Loucy (cell line): Measurements from ENCODE around the gene OVOL2.
A peak's percentile ranks its signal among the peaks of the same experiment; 100 is the strongest.

ENCODE experiments used
- H2AFZ ChIP-seq: fragments of 200-600 bp; sonication (generic); 2 replicates; pipeline ENCODE4 v1.6.0; 2016; ENCODE audit warnings: antibody characterized with exemption, mild to moderate bottlenecking, low read length, moderate library complexity
- H3F3A ChIP-seq: fragments of 200-600 bp; 2 replicates; pipeline ENCODE4 v1.6.0; 2016; ENCODE audit warnings: antibody characterized with exemption, low read depth, mild to moderate bottlenecking
- H3K27me3 ChIP-seq: fragments of 200-600 bp; sonication (generic); 2 replicates; pipeline ENCODE4 v1.6.1; 2014; ENCODE audit warnings: low read length, mild to moderate bottlenecking; ENCODE audit not compliant: insufficient read depth, poor library complexity, severe bottlenecking
- H3K36me3 ChIP-seq: fragments of 200-600 bp; sonication (generic); 2 replicates; pipeline ENCODE4 v1.6.1; 2016; ENCODE audit warnings: low read length; ENCODE audit not compliant: insufficient read depth
- H3K4me1 ChIP-seq: fragments of 200-600 bp; sonication (generic); 2 replicates; pipeline ENCODE4 v1.5.1; 2014; ENCODE audit warnings: low read length, mild to moderate bottlenecking; ENCODE audit not compliant: insufficient read depth, poor library complexity, severe bottlenecking
- H3K4me2 ChIP-seq: fragments of 200-600 bp; sonication (generic); 2 replicates; pipeline ENCODE4 v1.6.0; 2014; ENCODE audit warnings: antibody characterized with exemption, low read length, low read depth, mild to moderate bottlenecking; ENCODE audit not compliant: poor library complexity, severe bottlenecking
- H3K4me3 ChIP-seq: fragments of 200-600 bp; sonication (generic); 2 replicates; pipeline ENCODE4 v1.5.1; 2014; ENCODE audit warnings: low read length, mild to moderate bottlenecking, mixed read lengths; ENCODE audit not compliant: poor library complexity, severe bottlenecking
- H3K79me2 ChIP-seq: fragments of 200-600 bp; sonication (generic); 2 replicates; pipeline ENCODE4 v1.6.1; 2014; ENCODE audit warnings: low read length; ENCODE audit not compliant: insufficient read depth
- H3K9ac ChIP-seq: fragments of 200-600 bp; sonication (generic); 2 replicates; pipeline ENCODE4 v1.6.0; 2014; ENCODE audit warnings: mild to moderate bottlenecking, low read depth, low read length, moderate library complexity; ENCODE audit not compliant: poor library complexity, severe bottlenecking
- H3K9me2 ChIP-seq: fragments of 200-600 bp; sonication (generic); replicated peaks from 2 replicates; pipeline ENCODE4 v1.6.1; 2016; ENCODE audit warnings: low read depth, low read length, mixed read lengths
- H3K9me3 ChIP-seq: fragments of 200-600 bp; sonication (generic); 2 replicates; pipeline ENCODE4 v1.6.1; 2014; ENCODE audit warnings: mild to moderate bottlenecking, antibody characterized with exemption, low read length, low read depth; ENCODE audit not compliant: insufficient read depth
- H4K20me1 ChIP-seq: fragments of 200-600 bp; sonication (generic); 2 replicates; pipeline ENCODE4 v1.6.0; 2014; ENCODE audit warnings: antibody characterized with exemption, low read length, mild to moderate bottlenecking; ENCODE audit not compliant: insufficient read depth, poor library complexity, severe bottlenecking
- EZH2phosphoT487 ChIP-seq: fragments of 200-600 bp; IDR thresholded peaks from 2 replicates; pipeline ENCODE4 v1.6.1; 2018; ENCODE audit warnings: antibody characterized with exemption, mild to moderate bottlenecking, moderate library complexity, borderline replicate concordance
- TF ChIP-seq, protein P1 (sequence below): fragments of 200-600 bp; sonication (generic); conservative IDR thresholded peaks from 2 replicates; pipeline ENCODE4 v1.5.1; 2014; ENCODE audit warnings: mild to moderate bottlenecking, antibody characterized with exemption, low read length

Gene OVOL2

DNA sequence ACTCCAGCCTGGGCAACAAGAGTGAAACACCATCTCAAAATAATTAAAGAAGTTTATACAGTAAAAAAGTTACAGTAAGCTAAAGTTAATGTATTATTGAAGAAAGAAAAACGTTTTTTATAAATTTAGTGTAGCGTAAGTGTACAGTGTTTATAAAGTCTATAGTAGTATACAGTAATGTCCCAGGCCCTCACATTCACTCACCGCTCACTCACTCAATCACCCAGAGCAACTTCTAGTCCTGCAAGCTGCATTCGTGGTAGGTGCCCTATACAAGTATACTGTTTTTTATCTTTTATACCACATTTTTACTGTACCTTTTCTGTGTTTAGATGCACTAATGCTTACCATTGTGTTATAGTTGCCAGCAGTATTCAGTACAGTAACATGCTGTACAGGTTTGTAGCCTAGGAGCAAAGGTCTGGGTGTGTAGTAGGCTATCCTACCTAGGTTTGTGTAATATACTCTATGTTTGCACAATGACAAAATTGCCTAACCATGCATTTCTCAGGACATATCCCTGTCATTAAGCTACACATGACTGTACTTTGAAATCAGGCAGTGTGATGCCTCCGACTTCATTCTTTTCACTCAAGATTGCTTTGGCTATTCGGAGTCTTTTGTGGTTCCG is 72.2 kb downstream of the OVOL2 start:
- no peak overlapping the region for H3K9ac ChIP-seq
- H3K27me3 ChIP-seq: no peaks in the 10 kb centered on the region
- TF ChIP-seq EZH2phosphoT487: no peak
- TF ChIP-seq, protein P1, sequence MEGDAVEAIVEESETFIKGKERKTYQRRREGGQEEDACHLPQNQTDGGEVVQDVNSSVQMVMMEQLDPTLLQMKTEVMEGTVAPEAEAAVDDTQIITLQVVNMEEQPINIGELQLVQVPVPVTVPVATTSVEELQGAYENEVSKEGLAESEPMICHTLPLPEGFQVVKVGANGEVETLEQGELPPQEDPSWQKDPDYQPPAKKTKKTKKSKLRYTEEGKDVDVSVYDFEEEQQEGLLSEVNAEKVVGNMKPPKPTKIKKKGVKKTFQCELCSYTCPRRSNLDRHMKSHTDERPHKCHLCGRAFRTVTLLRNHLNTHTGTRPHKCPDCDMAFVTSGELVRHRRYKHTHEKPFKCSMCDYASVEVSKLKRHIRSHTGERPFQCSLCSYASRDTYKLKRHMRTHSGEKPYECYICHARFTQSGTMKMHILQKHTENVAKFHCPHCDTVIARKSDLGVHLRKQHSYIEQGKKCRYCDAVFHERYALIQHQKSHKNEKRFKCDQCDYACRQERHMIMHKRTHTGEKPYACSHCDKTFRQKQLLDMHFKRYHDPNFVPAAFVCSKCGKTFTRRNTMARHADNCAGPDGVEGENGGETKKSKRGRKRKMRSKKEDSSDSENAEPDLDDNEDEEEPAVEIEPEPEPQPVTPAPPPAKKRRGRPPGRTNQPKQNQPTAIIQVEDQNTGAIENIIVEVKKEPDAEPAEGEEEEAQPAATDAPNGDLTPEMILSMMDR: no peak
- H4K20me1 ChIP-seq: peaks cover 13% of the 10 kb centered on the region
- peaks cover 49% of the 10 kb centered on the region for H3K79me2 ChIP-seq
- peaks cover 6% of the 10 kb centered on the region for H3K4me1 ChIP-seq
- H3K9me3 ChIP-seq: no peaks in the 10 kb centered on the region
- no peaks in the 10 kb centered on the region for H3K9me2 ChIP-seq
- peaks cover 24% of the 10 kb centered on the region; the same call in 1 of the 2 replicates for H3K36me3 ChIP-seq
- H2AFZ ChIP-seq: no peak overlapping the region
- H3K4me2 ChIP-seq: no peak overlapping the region
- H3F3A ChIP-seq: no peaks in the 10 kb centered on the region
- H3K4me3 ChIP-seq: no peak overlapping the region

DNA sequence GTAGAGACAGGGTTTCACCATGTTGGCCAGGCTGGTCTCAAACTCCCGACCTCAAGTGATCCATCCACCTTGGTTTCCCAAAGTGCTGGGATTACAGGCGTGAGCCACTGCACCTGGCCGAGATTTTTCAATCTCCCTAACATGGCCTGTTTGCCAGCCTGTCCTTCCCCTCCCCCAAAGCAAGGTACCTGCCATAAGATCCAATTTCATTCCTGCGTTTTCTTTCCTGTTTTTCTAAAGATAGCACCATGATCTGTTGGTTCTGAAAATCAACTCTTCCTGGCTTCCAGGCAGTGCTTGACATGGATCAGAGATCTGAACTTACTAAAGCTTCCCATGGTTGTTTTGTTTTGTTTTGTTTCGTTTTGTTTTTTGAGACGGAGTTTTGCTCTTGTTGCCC is 81.4 kb downstream of the OVOL2 start:
- no peaks in the 10 kb centered on the region for H3K9me2 ChIP-seq
- no peaks in the 10 kb centered on the region for H3F3A ChIP-seq
- H4K20me1 ChIP-seq: peaks cover 45% of the 10 kb centered on the region
- H3K27me3 ChIP-seq: no peaks in the 10 kb centered on the region
- H3K4me1 ChIP-seq: peaks cover 30% of the 10 kb centered on the region
- no peak overlapping the region for H3K4me3 ChIP-seq
- H3K36me3 ChIP-seq: peaks cover 13% of the 10 kb centered on the region; the same call in 1 of the 2 replicates
- TF ChIP-seq, protein P1: no peak
- no peak for TF ChIP-seq EZH2phosphoT487
- peak overlapping the region; percentile 86 for H3K4me2 ChIP-seq
- H3K79me2 ChIP-seq: peaks cover 63% of the 10 kb centered on the region
- H2AFZ ChIP-seq: no peak overlapping the region
- no peaks in the 10 kb centered on the region for H3K9me3 ChIP-seq
- H3K9ac ChIP-seq: no peak overlapping the region
